Ectodermal cell (in vitro differentiated cells): Measurements from ENCODE around the gene UBXN1.

Experiments used
- H3K27ac ChIP-seq: 2 replicates; pipeline ENCODE4 v1.7.0; 2013; ENCODE audit warnings: mild to moderate bottlenecking, low read depth, low read length; ENCODE audit not compliant: insufficient read depth, poor library complexity, severe bottlenecking
- H3K27me3 ChIP-seq: 2 replicates; pipeline ENCODE4 v1.7.0; 2013; ENCODE audit warnings: mild to moderate bottlenecking, low read length; ENCODE audit not compliant: insufficient read depth, control insufficient read depth, poor library complexity, severe bottlenecking
- H3K36me3 ChIP-seq: one replicate; pipeline ENCODE4 v1.7.0; 2013; ENCODE audit warnings: low read length; ENCODE audit not compliant: control insufficient read depth, insufficient read depth
- H3K4me1 ChIP-seq: one replicate; pipeline ENCODE4 v1.7.0; 2013; ENCODE audit warnings: low read length; ENCODE audit not compliant: control insufficient read depth, insufficient read depth
- H3K4me3 ChIP-seq: 2 replicates; pipeline ENCODE4 v1.7.0; 2013; ENCODE audit warnings: low read depth, low read length, control low read depth; ENCODE audit not compliant: insufficient read depth
- H3K9me3 ChIP-seq: 2 replicates; pipeline ENCODE4 v1.7.0; 2013; ENCODE audit warnings: mild to moderate bottlenecking, low read length, moderate library complexity; ENCODE audit not compliant: control insufficient read depth
- WGBS, 2 experiments: methylation state at CpG; one replicate each; pipeline ENCODE4 v1.1.7; 2013; ENCODE audit warnings: missing lambda C conversion rate in 2 of 2; 5-methylcytosine and 5-hydroxymethylcytosine counted together

Gene UBXN1

DNA sequence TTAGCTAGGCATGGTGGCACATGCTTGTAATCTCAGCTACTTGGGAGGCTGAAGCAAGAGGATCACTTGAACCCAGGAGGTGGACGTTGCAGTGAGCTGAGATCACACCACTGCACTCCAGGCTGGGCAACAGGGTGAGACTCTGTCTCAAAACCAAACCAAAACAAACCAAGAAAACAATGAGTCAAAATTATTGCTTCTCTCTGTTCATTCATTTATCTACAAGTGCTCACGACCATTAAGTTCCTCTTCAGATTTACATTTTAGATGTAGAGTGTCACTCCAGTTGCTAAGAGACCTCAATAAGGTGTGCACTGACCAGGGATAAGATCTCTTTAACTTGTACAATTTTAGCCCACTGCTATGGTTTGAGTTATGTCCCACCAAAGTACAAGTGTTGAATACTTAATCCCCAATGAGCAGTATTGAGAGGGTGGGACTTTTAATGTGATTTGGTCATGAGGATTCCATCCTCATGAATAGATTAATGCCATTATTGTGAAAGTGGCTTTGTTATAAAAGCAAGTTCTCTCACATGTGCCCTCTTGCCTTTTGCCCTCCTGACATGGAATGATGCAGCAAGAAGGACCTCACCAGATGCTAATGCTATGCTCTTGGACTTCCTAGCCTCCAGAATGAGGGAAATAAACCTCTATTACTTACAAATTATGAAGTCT is 40.6 kb upstream of the UBXN1 start:
- 95 to 96% methylated on average over 2 of the region's 2 CpGs for WGBS, 2 experiments
- Histone ChIP-seq H3K36me3 (peaks cover 88% of the 10 kb centered on the region), H3K4me3 (no peak overlapping the region), H3K27me3 (no peaks in the 10 kb centered on the region), H3K27ac (no peak overlapping the region), H3K4me1 (peaks cover 4% of the 10 kb centered on the region), H3K9me3 (no peaks in the 10 kb centered on the region)

GRCh38 chr11:62716816-62717215 is 37.9 kb upstream of the UBXN1 start:
- Histone ChIP-seq H3K27ac (no peak overlapping the region), H3K36me3 (peaks cover 76% of the 10 kb centered on the region)
- WGBS, 2 experiments: 94 to 95% methylated on average over 10 of the region's 11 CpGs

DNA sequence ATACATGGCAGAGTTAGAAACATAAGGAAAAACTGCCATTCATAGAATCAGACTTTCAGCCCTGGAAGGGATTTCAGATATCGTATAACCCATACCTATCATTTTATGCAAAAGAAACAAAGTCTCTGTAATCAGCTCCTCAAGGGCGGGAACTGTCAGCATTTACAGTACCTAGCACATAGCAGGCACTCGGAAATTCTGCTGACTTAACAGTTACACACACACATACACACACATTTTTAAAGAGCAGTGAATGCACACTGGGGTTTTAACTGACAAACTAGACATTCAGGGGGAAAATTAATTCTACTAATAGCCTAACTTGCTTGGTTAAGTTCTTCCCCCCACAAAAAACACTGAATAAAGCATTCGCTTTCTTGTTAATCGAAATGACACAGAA is 37.3 kb upstream of the UBXN1 start:
- WGBS, 2 experiments: 95 to 96% methylated on average over 5 of the region's 5 CpGs
- H3K9me3 ChIP-seq: no peaks in the 10 kb centered on the region
- H3K27me3 ChIP-seq: no peaks in the 10 kb centered on the region
- H3K4me1 ChIP-seq: no peaks in the 10 kb centered on the region
- H3K4me3 ChIP-seq: no peak overlapping the region
- H3K36me3 ChIP-seq: peaks cover 76% of the 10 kb centered on the region
- no peak overlapping the region for H3K27ac ChIP-seq

More at GRCh38 chr11:62716816-62717215, 37.9 kb upstream of the UBXN1 start:
- no peaks in the 10 kb centered on the region for H3K9me3 ChIP-seq
- no peak overlapping the region for H3K4me3 ChIP-seq
- H3K27me3 ChIP-seq: no peaks in the 10 kb centered on the region
- no peaks in the 10 kb centered on the region for H3K4me1 ChIP-seq

- Histone ChIP-seq H3K36me3 (peaks cover 78% of the 10 kb centered on the region), H3K9me3 (no peaks in the 10 kb centered on the region), H3K27me3 (no peaks in the 10 kb centered on the region), H3K4me1 (no peaks in the 10 kb centered on the region), H3K4me3 (no peak overlapping the region), H3K27ac (no peak overlapping the region)
- WGBS, 2 experiments: 92 to 93% methylated on average over 23 to 24 of the region's 24 CpGs
Observed at GRCh38 chr11:62715150-62716130, 36.6 kb upstream of the UBXN1 start.

DNA sequence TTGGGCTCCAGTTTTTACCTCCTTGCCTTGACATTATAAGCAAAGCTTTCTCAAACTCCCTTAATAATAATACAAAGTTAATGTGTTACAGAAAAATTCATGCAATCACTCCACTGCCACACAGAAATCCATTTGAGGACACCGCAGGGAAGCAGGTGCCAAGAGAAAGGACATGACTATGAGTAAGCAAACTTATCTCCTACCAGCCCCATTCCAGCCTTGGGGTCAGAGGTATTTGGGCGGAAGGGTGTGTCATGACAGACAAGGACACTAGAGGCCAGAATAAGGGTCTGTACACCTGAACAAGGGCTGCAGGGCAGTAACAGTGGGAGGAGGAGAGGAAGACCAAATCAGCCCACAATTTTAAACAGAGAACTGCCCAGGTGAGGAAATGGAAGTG is 34.5 kb upstream of the UBXN1 start:
- 94 to 100% methylated on average over 2 of the region's 2 CpGs for WGBS, 2 experiments
- no peak overlapping the region for H3K4me3 ChIP-seq
- H3K27me3 ChIP-seq: no peaks in the 10 kb centered on the region
- H3K4me1 ChIP-seq: peaks cover 8% of the 10 kb centered on the region
- peaks cover 60% of the 10 kb centered on the region for H3K36me3 ChIP-seq
- H3K27ac ChIP-seq: no peak overlapping the region
- no peaks in the 10 kb centered on the region for H3K9me3 ChIP-seq

DNA sequence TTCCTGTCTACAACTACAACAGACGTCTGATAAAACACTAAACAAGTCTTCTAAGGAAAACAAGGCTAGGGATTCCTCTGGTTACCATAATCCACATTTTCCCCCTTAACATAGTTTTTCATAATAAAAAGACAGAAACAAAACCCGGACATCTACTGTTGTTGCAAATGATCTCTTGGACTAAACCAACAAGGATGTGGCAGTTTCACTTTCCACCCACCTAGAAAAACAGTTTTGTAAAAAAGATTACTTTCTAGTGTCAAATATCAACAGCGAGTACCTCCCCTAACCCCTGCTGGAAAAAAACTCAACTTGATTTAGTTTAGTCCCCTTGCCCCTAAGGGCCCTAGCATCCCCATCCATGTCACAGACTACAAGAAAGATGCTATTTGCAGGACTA is 34.0 kb upstream of the UBXN1 start:
- peaks cover 56% of the 10 kb centered on the region for H3K36me3 ChIP-seq
- no peak overlapping the region for H3K27ac ChIP-seq
- no peak overlapping the region for H3K4me3 ChIP-seq
- H3K4me1 ChIP-seq: peaks cover 13% of the 10 kb centered on the region
- H3K27me3 ChIP-seq: no peaks in the 10 kb centered on the region
- H3K9me3 ChIP-seq: no peaks in the 10 kb centered on the region
- WGBS, 2 experiments: 94% methylated on average over 3 of the region's 3 CpGs

- Histone ChIP-seq H3K27me3 (no peaks in the 10 kb centered on the region), H3K4me1 (peaks cover 18% of the 10 kb centered on the region), H3K27ac (no peak overlapping the region), H3K9me3 (no peaks in the 10 kb centered on the region), H3K4me3 (no peak overlapping the region), H3K36me3 (peaks cover 50% of the 10 kb centered on the region)
- WGBS, 2 experiments: 92 to 95% methylated on average over 5 to 6 of the region's 6 CpGs
Observed at GRCh38 chr11:62712276-62712812, 33.5 kb upstream of the UBXN1 start.

DNA sequence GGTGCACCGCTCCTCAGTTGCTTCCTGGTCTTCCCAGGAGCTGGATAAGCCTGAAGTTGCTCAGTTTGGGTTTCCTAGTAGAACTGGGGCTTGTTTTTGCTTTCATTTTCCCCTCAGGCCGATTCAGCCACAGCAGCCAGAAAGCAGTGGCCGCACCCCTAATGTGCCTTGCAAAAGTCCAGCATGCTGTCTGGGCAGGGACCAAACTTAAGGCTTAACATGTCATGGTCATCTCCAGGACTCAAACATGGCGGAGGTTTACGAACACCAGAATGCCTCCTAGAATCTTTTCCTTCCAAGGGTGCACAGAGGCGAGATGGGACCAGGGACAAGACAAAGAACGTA is 31.1 kb upstream of the UBXN1 start:
- Histone ChIP-seq H3K4me3 (peak overlapping the region; percentile 32), H3K27ac (peak overlapping the region; percentile 95), H3K9me3 (no peaks in the 10 kb centered on the region), H3K4me1 (peaks cover 30% of the 10 kb centered on the region), H3K27me3 (no peaks in the 10 kb centered on the region), H3K36me3 (peaks cover 29% of the 10 kb centered on the region)
- WGBS, 2 experiments: 82 to 84% methylated on average over 7 of the region's 7 CpGs

DNA sequence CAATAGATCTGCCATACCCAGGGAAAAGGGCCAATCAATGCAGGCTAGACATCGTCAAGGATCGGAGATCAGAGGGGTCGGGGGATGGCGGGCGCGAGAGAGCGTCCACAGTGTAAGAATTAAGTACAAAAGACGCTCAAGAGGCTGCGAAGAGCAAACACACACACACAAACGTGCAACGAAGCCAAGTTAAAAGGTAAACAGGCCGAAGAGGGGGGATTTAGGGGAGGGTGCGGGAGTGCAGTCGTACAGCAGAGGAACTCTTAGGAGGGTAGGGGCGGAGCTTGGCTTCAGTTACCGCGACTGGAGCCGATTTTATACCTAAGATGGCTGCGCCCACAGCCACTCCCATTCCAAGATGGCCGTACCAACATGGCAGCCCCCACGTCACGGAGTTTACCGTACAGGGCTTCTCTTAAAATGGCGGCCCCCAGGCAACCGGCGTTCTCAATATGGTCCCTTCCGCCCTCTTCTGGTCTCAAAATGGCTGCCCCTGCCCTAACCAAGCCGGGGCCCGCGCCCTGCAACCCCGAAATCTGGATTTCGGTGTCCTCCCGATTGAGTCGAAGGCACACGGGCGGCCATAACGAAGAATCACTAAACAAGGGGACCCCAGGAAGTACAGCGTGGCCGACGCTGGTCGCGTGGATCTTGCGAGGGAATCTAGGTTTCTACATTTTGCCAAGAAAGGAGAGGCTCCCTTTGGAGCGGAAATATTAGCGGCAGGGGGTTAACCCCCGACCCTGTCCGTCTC is 30.6 kb upstream of the UBXN1 start:
- peaks cover 29% of the 10 kb centered on the region for H3K36me3 ChIP-seq
- WGBS, 2 experiments: 7 to 10% methylated on average over 47 of the region's 47 CpGs
- H3K27ac ChIP-seq: peak overlapping the region; percentile 95
- H3K4me1 ChIP-seq: peaks cover 31% of the 10 kb centered on the region
- H3K4me3 ChIP-seq: peak overlapping the region; percentile 32
- H3K9me3 ChIP-seq: no peaks in the 10 kb centered on the region
- no peaks in the 10 kb centered on the region for H3K27me3 ChIP-seq
